Stimulated activated CD4-positive, alpha-beta T cell treated with anti-CD3 and anti-CD28 coated beads, Interleukin-12 subunit alpha, Interleukin-12 subunit beta, amount 100 ng/mL, for 48 hours (primary cell): ENCODE data around the gene RUFY1.

Experiments used
- DNase-seq, 3 donors: peaks; one replicate each; pipeline ENCODE4 v3.0.0-alpha.2; 2020; ENCODE audit warnings: low read depth in 2 of 3, low spot score in 1 of 3

The RUFY1 gene

GRCh38 chr5:179603308-179603707 lies 53.0 kb downstream of the RUFY1 start:
- DNase-seq: no peak

- DNase-seq: no peak
Observed at GRCh38 chr5:179605026-179605833, 54.9 kb downstream of the RUFY1 start.

- DNase-seq: no peak
Observed at GRCh38 chr5:179606071-179606909, 55.9 kb downstream of the RUFY1 start.

- no peak for DNase-seq
Observed at GRCh38 chr5:179606910-179607159, 56.5 kb downstream of the RUFY1 start.

GRCh38 chr5:179607160-179607931 lies 57.0 kb downstream of the RUFY1 start:
- DNase-seq: no peak

GRCh38 chr5:179608131-179608581 lies 57.8 kb downstream of the RUFY1 start:
- no peak for DNase-seq

GRCh38 chr5:179609834-179610108 lies 59.4 kb downstream of the RUFY1 start:
- no peak for DNase-seq

- DNase-seq: no peak
Observed at GRCh38 chr5:179610109-179610902, 60.0 kb downstream of the RUFY1 start.

- DNase-seq: no peak
Observed at GRCh38 chr5:179610903-179611265, 60.5 kb downstream of the RUFY1 start.

GRCh38 chr5:179612577-179613459 lies 62.5 kb downstream of the RUFY1 start:
- no peak for DNase-seq

GRCh38 chr5:179613460-179614071 lies 63.2 kb downstream of the RUFY1 start:
- no peak for DNase-seq

- DNase-seq: no peak
Observed at GRCh38 chr5:179614745-179615144, 64.4 kb downstream of the RUFY1 start.

GRCh38 chr5:179615203-179615602 lies 64.8 kb downstream of the RUFY1 start:
- DNase-seq: no peak

GRCh38 chr5:179616002-179616594 lies 65.7 kb downstream of the RUFY1 start:
- no peak for DNase-seq

GRCh38 chr5:179617930-179618329 lies 67.6 kb downstream of the RUFY1 start:
- DNase-seq: no peak

GRCh38 chr5:179618923-179619554 lies 68.7 kb downstream of the RUFY1 start:
- no peak for DNase-seq

- DNase-seq: no peak
Observed at GRCh38 chr5:179619776-179620175, 69.4 kb downstream of the RUFY1 start.

- no peak for DNase-seq
Observed at GRCh38 chr5:179620293-179620692, 69.9 kb downstream of the RUFY1 start.
